ENCODE measurements around the gene BFSP2. TPM values are rescaled to one million over a fixed set of nuclear protein-coding genes. Genes with fewer than 3 reads are reported as not detected.

BFSP2 gene
- total and polyA plus RNA-seq, 2 of the 13 experiments (the other 11 are each of a cell fraction or from before 2014, with no cell fraction given), result not detected

DNA sequence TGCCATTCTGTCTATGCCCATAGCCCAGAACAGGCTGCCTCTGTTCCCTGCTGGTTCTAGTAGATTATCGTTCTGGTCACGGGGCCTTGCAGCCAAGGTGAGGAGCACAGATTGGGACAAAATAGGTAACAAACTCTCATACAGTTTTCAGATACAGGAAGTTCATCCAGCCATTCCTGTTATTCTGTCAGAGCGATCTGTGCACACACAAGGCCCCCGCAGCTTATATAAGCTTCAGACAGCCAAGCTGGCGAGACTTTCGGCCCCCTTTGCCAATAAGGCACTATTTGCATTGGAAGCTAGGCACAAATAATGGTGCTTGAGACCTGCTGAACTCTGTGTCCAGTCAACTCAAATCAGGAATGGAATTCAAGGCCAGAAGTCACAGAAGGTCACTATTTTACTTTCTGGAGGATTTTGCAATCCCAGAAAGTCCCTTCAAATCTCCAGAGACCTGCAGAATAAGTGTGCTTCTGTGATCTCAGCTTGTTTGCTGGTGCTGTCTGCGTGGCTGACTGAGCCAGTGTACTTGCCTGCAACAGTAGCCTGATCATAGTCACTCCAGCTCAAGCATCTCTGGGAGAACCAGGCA is 69.4 kb downstream of the BFSP2 start (continued):
- TF ChIP-seq, protein P1, sequence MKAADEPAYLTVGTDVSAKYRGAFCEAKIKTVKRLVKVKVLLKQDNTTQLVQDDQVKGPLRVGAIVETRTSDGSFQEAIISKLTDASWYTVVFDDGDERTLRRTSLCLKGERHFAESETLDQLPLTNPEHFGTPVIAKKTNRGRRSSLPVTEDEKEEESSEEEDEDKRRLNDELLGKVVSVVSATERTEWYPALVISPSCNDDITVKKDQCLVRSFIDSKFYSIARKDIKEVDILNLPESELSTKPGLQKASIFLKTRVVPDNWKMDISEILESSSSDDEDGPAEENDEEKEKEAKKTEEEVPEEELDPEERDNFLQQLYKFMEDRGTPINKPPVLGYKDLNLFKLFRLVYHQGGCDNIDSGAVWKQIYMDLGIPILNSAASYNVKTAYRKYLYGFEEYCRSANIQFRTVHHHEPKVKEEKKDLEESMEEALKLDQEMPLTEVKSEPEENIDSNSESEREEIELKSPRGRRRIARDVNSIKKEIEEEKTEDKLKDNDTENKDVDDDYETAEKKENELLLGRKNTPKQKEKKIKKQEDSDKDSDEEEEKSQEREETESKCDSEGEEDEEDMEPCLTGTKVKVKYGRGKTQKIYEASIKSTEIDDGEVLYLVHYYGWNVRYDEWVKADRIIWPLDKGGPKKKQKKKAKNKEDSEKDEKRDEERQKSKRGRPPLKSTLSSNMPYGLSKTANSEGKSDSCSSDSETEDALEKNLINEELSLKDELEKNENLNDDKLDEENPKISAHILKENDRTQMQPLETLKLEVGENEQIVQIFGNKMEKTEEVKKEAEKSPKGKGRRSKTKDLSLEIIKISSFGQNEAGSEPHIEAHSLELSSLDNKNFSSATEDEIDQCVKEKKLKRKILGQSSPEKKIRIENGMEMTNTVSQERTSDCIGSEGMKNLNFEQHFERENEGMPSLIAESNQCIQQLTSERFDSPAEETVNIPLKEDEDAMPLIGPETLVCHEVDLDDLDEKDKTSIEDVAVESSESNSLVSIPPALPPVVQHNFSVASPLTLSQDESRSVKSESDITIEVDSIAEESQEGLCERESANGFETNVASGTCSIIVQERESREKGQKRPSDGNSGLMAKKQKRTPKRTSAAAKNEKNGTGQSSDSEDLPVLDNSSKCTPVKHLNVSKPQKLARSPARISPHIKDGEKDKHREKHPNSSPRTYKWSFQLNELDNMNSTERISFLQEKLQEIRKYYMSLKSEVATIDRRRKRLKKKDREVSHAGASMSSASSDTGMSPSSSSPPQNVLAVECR (CRISPR knock-in tag; IDR thresholded peaks at IDR 0.05; ENCODE audit: borderline replicate concordance), result peak; percentile 49; the same call in 1 of the 2 replicates
- no peak for TF ChIP-seq TCF12 (IDR thresholded peaks at IDR 0.05)
- peak; percentile 82; the same call in 1 of the 2 replicates for TF ChIP-seq TCF12 (CRISPR knock-in tag; IDR thresholded peaks at IDR 0.05)
- TF ChIP-seq CEBPB (IDR thresholded peaks at IDR 0.05; ENCODE audit: borderline replicate concordance, low read depth, low read length), result peak; percentile 85
- TF ChIP-seq, protein P2, sequence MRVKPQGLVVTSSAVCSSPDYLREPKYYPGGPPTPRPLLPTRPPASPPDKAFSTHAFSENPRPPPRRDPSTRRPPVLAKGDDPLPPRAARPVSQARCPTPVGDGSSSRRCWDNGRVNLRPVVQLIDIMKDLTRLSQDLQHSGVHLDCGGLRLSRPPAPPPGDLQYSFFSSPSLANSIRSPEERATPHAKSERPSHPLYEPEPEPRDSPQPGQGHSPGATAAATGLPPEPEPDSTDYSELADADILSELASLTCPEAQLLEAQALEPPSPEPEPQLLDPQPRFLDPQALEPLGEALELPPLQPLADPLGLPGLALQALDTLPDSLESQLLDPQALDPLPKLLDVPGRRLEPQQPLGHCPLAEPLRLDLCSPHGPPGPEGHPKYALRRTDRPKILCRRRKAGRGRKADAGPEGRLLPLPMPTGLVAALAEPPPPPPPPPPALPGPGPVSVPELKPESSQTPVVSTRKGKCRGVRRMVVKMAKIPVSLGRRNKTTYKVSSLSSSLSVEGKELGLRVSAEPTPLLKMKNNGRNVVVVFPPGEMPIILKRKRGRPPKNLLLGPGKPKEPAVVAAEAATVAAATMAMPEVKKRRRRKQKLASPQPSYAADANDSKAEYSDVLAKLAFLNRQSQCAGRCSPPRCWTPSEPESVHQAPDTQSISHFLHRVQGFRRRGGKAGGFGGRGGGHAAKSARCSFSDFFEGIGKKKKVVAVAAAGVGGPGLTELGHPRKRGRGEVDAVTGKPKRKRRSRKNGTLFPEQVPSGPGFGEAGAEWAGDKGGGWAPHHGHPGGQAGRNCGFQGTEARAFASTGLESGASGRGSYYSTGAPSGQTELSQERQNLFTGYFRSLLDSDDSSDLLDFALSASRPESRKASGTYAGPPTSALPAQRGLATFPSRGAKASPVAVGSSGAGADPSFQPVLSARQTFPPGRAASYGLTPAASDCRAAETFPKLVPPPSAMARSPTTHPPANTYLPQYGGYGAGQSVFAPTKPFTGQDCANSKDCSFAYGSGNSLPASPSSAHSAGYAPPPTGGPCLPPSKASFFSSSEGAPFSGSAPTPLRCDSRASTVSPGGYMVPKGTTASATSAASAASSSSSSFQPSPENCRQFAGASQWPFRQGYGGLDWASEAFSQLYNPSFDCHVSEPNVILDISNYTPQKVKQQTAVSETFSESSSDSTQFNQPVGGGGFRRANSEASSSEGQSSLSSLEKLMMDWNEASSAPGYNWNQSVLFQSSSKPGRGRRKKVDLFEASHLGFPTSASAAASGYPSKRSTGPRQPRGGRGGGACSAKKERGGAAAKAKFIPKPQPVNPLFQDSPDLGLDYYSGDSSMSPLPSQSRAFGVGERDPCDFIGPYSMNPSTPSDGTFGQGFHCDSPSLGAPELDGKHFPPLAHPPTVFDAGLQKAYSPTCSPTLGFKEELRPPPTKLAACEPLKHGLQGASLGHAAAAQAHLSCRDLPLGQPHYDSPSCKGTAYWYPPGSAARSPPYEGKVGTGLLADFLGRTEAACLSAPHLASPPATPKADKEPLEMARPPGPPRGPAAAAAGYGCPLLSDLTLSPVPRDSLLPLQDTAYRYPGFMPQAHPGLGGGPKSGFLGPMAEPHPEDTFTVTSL (CRISPR knock-in tag; IDR thresholded peaks at IDR 0.05; ENCODE audit: borderline replicate concordance), result peak; percentile 86; the same call in 1 of the 2 replicates
- TF ChIP-seq GFI1 (CRISPR knock-in tag; IDR thresholded peaks at IDR 0.05; ENCODE audit: borderline replicate concordance), result peak; percentile 84
- no peak for TF ChIP-seq SMC3 (IDR thresholded peaks at IDR 0.05; ENCODE audit: low read length)
- TF ChIP-seq, protein P3, sequence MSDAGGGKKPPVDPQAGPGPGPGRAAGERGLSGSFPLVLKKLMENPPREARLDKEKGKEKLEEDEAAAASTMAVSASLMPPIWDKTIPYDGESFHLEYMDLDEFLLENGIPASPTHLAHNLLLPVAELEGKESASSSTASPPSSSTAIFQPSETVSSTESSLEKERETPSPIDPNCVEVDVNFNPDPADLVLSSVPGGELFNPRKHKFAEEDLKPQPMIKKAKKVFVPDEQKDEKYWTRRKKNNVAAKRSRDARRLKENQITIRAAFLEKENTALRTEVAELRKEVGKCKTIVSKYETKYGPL (CRISPR knock-in tag; IDR thresholded peaks at IDR 0.05), result peak; percentile 80; the same call in 1 of the 2 replicates
- TF ChIP-seq ETV5 (CRISPR knock-in tag; IDR thresholded peaks at IDR 0.05; ENCODE audit: borderline replicate concordance), result 0 out of 2 replicates have a peak, but pooled peaks have one; percentile 13
- TF ChIP-seq HOXA3 (CRISPR knock-in tag; IDR thresholded peaks at IDR 0.05), result peak; percentile 63
- TF ChIP-seq ELF1 (CRISPR knock-in tag; IDR thresholded peaks at IDR 0.05), result peak; percentile 69
- TF ChIP-seq MIER3 (CRISPR knock-in tag; IDR thresholded peaks at IDR 0.05; ENCODE audit: borderline replicate concordance), result peak; percentile 38; the same call in 1 of the 2 replicates
- peak; percentile 57; the same call in 1 of the 2 replicates for TF ChIP-seq HIVEP1 (CRISPR knock-in tag; IDR thresholded peaks at IDR 0.05)
- TF ChIP-seq ZNF430 (CRISPR knock-in tag; IDR thresholded peaks at IDR 0.05), result peak; percentile 42; the same call in 1 of the 2 replicates
- no peak; the same call in 1 of the 2 replicates for TF ChIP-seq NKX3-1 (CRISPR knock-in tag; IDR thresholded peaks at IDR 0.05)
- 0 out of 2 replicates have a peak, but pooled peaks have one; percentile 60 for TF ChIP-seq ZNF205 (CRISPR knock-in tag; IDR thresholded peaks at IDR 0.05)
- peak; percentile 88; the same call in 1 of the 2 replicates for TF ChIP-seq HMG20A (CRISPR knock-in tag; IDR thresholded peaks at IDR 0.05; ENCODE audit: borderline replicate concordance)
- TF ChIP-seq FOXJ3 (CRISPR knock-in tag; IDR thresholded peaks at IDR 0.05; ENCODE audit: borderline replicate concordance), result peak; percentile 76; the same call in 1 of the 2 replicates
- no peak for TF ChIP-seq TEAD2 (CRISPR knock-in tag; IDR thresholded peaks at IDR 0.05)
- 0 out of 2 replicates have a peak, but pooled peaks have one; percentile 46 for TF ChIP-seq ZSCAN31 (CRISPR knock-in tag; IDR thresholded peaks at IDR 0.05; ENCODE audit: low read depth)
